Fibroblast of lung (primary cell): ENCODE results near the gene LCN15.

ENCODE experiments used
- CTCF ChIP-seq, 2 donors: IDR thresholded peaks in 1 of 2; conservative IDR thresholded peaks in 1 of 2; 1 replicate in 1 of 2; 2 replicates in 1 of 2; pipeline ENCODE4 v1.5.1; 2011 to 2012; ENCODE audit warnings: low read length in 2 of 2, control low read depth in 1 of 2, inconsistent platforms in 1 of 2, low read depth in 1 of 2, mild to moderate bottlenecking in 1 of 2
- EZH2 ChIP-seq: IDR thresholded peaks from 2 replicates; pipeline ENCODE4 v1.5.1; 2012; ENCODE audit warnings: low read length, control low read depth, mild to moderate bottlenecking; ENCODE audit errors: missing control alignments

- no peak for TF ChIP-seq CTCF (conservative IDR thresholded peaks at IDR 0.05 in 1 of 2, IDR thresholded peaks at IDR 0.05 in 1 of 2; ENCODE audit: low read depth in 1 of 2, low read length in 2 of 2)
- TF ChIP-seq EZH2, result no peak
Observed at GRCh38 chr9:136729926-136730325, 34.4 kb downstream of the LCN15 start.
